HG03045 (cell line): ENCODE results near the gene IDH3A.

Experiments used
- ATAC-seq: cut with Tn5 transposase; IDR thresholded peaks from one replicate; pipeline ENCODE4 v1.9.1; 2021; ENCODE audit warnings: mild to moderate bottlenecking, moderate library complexity; ENCODE audit not compliant: unreplicated experiment

The IDH3A gene

DNA sequence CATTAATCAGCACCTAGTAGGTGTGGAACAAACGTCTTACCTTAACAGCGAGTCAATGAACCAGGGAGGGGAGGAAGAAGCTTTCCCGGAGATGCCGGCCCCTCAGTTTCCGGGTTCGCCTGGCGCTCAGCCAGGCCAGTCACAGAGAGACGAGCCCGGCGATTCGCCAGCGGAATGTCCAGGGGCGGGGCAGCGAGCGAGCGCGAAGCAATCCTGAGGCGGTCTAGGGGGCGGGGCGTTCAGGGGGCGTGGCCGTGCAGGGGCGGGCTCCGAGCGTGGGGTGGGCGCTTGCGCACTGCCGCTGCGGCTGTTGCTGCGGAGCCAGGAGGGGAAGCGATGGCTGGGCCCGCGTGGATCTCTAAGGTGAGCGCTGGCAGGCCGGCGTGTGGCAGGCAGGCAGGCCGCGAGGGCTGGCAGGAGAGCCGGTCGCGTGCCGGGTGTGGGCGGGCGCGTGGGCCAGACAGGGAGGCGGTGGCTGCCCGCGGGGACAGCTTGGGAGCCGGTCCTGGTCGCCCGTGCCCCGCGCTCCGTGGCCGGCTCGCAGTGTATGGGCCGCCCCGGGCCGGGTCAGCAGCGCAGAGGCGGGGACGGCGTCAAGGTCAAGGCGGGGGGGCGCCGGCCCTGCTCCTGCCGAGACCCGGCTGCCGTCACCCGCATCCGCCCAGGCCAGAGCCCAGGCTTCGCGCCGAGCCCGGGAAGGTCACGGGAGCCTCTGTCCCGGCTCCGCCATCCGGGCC lies at the start of gene IDH3A:
TSS of gene IDH3A (plus strand) at position 295 of the 737 bp plus-strand sequence. CDS start at position 337, 42 bp downstream.
- ATAC-seq: peak; percentile 89

DNA sequence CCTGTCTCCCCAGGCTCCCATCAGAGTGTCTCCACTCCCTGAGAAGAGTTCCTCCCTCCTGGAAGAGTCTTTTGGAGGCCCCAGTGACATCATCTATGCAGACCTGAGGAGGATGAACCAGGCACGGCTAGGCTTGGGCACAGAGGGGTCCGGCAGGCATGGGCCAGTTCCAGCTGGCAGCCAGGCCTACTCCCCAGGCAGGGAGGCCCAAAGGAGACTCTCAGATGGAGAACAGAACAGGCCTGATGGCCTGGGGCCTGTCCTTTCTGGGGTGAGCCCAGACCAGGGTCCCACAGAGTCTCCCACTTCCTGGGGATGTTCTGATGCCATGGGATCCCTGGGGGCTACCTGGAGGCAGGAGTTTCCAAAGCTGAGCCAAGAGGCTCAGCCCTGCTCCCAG lies 48.3 kb upstream of the IDH3A start:
- no peak for ATAC-seq

DNA sequence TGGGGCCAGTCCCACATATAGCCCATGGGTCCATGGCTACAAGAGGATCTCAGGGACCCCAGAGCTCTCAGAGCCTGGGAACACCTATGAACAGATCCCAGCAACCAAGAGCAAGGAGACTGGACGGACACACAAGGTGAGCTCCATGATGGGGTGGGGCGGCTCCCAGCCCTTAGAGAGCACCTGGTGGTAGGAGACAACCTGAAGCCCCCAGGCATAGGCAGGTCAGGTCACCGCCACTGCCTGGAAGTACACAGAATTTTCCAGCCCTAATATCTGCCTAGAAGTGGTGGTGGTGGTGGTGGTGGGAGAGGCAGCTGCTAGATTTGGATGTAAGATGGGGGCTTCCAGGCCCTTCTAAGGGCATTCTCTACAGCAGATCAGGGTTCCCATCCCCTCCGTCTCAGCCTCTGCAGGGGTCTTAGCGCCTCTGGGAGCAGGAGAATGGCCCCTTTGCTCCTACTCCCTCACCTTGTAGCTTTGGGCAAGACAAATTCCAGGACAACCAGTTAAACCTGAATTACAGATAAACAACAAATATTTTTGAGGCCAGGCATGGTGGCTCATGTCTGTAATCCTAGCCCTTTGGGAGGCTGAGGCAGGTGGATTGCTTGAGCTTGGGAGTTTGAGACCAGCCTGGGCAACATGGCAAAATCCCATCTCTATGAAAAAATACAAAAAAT lies 47.6 kb upstream of the IDH3A start:
- ATAC-seq: no peak

DNA sequence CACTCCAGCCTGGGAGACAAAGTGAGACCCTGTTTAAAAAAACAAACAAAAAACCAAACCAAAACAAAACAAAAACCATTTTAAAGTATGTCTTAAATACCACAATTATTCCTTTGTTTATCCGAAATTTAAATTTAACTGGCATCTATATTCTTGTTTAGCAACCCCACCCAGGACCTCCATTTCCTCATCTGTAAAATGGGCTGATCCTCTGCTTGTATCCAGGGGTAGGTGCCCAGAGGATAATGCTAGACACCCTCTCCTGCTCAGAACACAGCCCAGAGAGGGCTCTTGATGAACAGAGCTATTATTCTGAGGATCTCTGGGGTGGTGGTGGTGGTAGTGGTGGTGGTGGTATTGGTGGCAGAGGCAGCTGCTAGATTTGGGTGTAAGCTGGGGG lies 47.0 kb upstream of the IDH3A start:
- no peak for ATAC-seq

DNA sequence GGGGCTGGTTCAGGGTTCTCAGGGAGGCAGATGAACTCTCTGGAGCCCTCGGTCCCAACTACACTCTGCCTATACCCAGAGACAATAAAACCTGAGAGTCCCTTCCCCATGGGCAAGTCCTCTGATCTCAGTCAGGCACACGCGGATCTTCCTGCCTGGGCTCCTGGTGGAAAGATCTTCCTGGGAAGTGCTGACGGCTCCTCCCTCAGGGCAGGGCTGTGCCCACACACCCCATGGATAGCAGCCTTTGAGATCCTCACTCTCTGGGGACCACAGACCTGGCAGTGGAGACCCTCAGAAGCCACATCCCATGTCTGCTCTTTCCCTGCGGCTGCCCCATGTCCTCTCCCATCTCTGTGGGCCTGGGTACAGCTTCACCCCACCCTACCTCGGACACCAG lies 46.4 kb upstream of the IDH3A start:
- no peak for ATAC-seq

DNA sequence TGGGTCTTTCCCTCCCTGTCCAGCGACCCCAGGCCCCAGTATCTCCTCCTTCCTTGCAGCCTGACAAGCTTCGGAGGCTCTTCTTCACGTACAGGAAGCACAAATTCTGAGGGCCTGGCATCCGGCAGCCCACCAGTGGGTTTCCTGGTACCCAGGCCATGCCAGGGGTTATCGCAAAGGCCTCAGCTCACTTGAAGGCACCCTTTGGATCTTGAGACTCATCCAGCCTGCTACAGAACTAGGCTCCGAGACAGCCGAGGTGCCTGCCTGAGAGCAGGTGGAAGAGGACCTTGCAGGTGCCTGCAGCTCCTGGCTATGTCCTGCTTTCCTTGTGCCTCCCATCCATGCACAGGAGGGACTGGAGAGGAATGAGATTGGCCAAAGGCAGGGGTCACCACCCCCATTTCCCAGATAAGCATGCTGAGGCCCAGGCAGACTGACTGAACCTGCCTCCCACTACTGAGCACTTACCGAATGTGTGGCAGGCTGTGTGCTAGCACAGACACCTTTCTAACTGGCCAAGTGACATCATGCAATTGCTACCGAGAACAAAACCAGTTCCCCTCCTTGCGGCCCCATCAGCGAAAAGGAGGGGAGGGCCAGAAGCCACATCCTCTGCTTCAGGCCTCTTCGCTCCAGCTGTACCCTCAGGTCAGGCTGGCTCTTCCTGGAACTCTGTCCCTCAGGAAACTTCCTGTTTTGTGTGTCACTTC lies 45.6 kb upstream of the IDH3A start:
- ATAC-seq: peak; percentile 81

DNA sequence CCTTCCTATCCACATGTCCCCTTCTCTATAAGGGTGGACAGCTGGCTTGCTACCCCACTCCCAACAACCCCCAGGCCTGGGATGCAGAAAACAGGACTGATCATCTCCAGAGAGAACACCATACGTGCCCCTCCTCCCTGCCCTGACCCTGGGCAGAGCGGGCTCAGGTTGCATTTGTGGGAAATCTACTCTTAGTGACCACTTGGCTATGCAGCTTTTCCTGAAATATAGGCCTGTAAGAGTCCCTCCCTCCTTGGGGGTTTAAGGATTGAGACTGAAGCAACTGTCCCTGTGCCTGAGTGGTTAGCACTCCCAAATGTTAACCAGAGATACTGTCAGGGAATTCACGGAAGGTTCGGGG lies 45.1 kb upstream of the IDH3A start:
- no peak for ATAC-seq

DNA sequence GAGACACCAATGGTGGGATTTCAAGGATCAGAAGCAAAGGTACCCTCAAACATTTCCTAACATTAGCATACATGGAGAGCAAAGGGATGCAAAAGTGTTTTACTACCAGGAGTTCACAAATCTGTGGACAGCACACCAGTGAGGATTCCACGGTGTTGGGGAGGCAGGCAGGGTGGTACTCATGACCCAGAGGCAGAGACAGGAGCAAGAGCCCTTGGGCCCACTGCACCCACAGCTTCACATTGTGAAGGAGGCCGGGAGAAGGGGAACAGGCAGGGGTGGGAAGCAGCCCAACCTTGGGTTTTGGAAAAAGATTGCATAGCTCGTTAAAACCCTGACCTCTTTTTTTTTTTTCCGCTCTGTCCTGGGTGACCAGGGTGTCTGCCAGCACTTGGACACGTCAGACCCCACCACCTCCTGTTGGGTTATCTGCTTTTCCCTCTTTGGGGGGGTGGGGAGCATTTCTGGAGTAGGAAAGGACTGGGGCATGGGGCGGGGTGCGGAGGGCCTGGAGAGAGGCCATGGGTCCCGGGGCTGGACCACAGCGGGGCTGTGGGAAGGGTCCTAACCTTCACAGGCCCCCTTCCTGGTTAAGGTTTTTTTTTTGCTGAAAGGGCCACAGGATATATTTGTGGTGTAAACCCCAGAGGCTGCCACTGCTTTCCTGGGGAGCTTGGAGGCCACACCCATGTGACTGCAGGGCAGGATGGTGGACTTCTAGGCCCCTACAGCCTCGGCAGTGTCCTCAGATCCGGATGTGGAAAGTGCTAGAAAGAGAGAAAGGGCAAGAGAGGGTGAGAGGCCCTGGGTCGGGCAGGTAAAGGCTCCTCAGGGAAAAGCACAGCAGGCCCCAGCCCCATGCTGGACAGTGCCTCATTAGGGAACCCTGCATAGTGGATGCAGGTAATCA lies 44.3 kb upstream of the IDH3A start:
- no peak for ATAC-seq

DNA sequence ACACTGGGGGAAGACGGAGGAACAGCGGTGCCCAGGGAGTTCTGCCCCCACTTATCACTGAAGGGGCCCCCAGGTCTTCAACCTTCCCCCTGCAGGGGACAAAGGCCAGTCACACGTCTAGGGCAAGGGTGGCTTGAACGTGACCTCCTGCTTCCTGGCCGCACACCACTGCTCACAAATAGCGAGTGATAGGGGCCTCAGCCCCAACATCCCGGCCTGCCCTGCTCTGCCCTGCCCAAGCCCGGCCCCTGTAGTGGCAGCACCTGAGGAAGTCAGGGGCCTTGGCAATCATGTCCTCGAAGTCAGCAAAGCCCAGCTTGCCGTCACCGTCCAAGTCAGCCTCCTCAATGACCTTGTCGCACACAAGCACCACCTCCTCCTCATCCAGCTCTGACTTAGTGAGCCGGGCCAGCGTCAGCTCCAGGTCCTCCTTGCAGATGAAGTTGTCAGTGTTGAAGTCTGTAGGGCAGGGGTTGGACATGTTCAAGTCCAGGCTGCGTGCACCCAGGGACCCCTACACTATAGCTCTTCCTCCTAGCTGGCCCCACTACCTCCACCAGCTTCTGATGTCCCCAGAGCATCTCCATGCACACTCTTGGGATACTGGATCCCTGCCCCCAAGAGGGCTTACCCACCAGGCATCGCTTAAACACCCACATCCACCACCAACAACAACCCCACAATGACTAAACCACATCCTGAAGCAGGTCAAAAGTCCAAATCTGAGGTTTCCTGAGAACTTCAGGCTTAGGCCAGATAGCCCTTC lies 43.5 kb upstream of the IDH3A start:
- ATAC-seq: no peak

DNA sequence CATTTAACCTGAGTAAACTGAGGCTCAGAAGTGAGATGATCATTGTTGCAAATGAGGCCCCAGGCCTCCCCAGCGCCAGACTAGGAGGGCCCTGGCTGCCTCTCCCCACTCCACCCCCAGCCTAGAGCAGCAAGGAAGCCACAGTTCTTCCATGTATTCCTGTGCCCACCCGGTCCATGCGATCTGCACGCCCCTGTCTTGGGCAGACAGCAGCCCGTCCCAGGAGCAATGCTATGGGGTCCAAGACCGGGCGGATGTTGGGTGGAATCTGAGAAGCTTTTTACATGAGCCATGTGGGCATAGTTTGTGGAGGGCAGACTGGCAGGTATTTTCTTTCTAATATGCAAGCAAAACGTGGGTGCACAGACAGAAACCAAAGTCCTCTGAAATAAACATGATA lies 41.7 kb upstream of the IDH3A start:
- ATAC-seq: no peak

DNA sequence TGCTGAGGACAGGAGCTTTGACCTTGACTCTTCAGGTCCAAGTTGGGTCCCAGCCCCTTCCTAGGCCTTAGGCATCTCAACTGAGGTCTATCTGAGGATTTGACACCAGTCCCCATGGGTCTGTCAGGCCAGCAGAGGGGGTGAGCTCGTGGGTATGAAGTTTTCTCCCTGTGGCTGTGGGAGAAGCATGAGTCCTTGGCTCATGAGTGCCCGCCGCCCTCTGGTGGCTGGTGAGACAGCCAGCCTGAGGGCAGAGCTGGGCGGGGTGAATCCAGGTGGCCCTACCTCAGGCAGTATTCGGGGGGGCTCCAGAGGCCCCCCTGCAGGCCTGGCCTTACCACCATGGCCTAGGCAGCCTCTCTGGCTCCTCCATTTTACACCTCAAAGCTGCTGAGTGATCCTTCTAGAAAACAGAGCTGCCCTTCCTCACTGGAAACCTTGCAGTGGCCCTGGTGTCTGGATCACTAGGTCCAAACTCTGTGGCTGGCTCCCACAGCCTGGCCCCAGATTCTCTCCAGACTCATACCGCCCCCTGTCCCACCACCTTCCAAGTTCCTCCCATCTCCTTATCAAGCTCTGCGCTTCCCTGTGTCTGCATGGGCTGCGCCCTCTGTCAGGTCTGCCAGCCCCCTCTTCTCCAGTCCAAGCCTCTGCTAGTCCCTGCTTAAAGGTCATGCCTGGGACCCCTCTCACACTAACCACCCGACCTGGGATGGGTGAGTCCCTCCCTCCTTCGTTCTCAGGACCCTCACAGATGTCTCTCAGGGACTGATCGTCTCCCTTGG lies 40.7 kb upstream of the IDH3A start:
- ATAC-seq: peak; percentile 47

DNA sequence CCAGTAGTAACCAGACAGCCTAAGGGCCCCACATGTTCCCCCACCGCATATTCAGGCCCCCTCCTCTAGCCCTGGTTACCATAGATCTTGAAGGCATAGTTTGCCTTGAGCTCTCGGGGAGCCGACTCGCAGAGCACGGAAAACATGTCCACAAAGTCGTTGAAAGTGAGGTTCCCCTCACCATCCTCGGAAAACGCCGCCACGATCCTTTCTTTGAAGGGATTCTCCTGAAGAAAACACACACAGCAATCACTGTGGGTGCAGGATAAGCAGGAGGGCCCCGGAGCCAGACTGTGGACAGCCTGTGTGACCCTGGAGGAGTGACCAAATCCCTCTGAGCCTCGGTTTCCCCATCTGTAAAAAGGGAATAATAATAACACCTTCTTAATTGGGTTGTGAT lies 40.0 kb upstream of the IDH3A start:
- no peak for ATAC-seq

DNA sequence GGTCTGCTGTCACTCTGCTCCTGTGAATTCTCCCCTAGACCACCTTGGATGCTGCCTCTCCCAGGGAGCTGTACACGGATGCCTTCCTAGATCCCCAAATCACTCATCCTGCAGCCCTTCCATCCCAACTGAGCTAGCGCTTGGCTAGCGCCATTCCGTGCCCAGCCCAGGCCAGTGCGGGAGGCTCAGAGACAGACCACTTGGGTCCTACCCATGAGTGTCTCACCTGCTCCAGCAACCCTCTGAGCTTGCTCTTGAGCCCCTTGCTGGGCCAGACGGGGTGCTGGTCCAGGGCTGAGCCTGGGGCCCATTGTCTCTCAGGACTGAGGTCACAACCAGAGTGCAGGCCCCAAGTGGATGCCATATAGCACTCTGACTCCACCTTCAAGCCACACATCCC lies 39.1 kb upstream of the IDH3A start:
- ATAC-seq: no peak

DNA sequence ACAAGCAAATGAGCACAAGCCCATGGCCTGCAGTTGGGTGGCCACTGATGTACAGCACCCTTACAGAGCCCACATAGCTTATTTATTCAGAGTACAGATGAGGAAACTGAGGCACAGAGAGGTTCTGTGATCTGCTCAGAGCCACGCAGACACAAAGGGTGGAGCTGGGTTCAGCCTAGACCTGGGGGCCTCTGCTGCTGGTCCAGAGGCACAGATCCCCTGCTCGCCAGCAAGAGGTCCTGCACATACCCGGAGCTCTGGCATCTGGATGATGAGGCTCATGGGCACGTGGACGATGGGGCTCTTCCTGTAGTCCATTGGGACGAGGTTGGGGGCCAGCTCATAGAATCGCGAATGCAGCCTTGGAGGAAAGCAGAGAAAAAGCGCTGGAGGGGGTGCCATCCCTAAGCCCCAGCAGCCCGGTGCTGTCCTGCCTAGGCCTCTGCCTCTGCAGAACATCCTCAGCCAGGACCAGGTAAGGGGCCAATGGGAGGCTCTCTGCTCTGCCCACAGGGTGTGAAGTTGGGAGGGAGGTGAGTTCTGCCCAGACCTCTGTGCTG lies 38.2 kb upstream of the IDH3A start:
- no peak for ATAC-seq

DNA sequence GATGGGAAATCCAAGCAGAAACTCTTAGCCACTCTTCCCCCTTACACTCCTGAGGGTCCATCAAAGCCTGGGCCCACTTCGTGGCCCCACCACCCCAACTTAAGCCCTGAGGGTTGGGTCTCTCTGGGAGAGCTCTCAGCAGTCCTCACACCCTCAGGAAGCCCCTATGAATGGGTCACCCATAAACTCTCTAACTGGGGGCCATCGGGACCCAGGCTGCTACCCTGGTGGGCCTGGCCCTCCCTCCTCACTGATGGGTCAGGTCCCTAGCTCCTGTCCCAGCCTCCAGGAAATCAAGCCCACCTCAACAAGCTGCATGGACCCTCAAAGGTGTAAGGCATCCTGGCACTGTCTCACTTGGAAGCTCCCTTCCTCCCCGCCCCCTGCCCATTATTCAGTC lies 37.4 kb upstream of the IDH3A start:
- ATAC-seq: no peak

DNA sequence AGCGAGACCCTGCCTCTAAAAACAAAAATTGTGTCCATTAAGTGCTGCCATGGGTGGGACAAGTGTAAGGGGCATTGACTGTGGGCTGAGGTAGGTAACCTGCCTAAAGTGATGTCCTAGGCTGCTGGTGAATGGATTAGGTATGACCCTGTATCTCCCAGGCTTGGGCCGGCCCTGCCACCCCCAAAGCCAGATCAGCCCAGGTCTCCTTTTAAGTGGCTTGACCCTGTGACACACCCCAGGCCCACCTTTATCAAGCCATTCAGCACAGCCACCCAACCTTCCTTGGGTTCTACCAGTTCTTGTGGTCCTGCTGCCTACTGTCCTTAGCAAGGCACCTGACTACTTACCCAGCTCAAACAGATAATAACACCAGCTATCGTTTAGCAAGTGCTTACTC lies 36.6 kb upstream of the IDH3A start:
- no peak for ATAC-seq

DNA sequence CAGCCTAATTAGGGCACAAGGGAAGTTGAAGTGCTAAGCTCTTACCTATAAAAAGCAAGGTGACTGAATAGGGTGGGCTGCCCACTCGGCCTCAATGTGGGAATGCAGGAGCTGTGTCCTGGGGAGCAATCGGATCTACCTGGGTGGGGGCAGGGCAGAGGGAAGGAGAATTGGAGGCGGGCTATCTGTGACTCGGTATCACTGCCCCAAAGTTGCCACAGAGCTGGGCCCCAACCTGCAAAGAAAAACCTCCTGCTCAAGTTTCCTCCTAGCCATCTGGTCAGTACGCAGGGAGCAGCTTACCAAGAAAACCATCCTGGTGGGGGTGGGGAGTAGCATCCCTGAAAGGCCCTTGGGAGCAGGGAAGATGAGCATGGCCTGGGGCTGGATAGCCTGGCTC lies 28.6 kb upstream of the IDH3A start:
- ATAC-seq: no peak

DNA sequence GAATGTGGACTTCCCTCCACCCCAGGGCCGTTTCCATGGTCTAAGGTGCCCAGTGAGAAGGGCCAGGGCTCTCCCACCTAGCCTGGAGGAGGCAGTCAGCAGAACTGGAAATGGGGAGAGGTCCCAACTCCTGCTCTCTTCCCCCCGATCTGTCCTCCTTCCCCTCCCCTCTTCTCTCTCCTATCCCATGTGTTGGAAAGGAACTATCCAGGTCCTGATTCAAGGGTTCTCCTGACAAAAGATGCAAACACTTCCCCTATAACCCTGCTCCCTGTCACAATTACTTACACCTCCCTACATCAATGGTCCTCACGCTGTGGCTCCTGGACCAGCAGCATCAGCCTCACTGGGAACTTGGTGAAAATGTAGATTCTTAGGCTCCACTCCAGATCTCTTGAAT lies 23.9 kb upstream of the IDH3A start:
- no peak for ATAC-seq

DNA sequence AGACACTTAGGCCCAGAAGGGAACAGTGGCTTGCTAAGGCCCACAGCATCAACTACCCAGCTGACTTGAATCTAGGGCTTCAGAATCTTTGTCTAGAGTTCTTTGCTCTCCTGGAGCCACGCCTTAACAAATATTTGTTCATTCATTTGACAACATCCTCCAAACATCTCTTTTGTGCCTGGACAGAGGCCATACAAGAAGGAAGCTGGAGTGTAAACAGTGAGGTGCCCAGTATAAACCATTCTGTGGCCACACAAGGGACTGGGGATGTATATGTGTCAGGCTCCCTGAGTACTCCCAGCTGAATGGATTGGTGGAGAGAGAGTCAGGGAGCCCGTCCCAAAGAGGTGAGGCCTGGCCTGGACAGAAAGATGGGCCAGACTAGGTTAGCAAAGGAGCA lies 21.3 kb upstream of the IDH3A start:
- ATAC-seq: no peak
